Parathyroid adenoma (tissue), 2 donors: ENCODE data around the gene CLASP1.
A peak's percentile ranks its signal among the peaks of the same experiment; 100 is the strongest.

Experiments used
- H2AFZ ChIP-seq: fragments of 300-600 bp; sonication (generic); one replicate; pipeline ENCODE4 v1.7.0; 2017; ENCODE audit warnings: antibody characterized with exemption, mild to moderate bottlenecking
- H3K27ac ChIP-seq: fragments of 300-600 bp; sonication (generic); one replicate; pipeline ENCODE4 v1.7.0; 2017
- H3K27me3 ChIP-seq: fragments of 300-600 bp; sonication (generic); one replicate; pipeline ENCODE4 v1.7.0; 2017; ENCODE audit warnings: low read length; ENCODE audit not compliant: control insufficient read depth, insufficient read depth
- H3K36me3 ChIP-seq: fragments of 300-600 bp; sonication (generic); one replicate; pipeline ENCODE4 v1.7.0; 2017; ENCODE audit warnings: low read length; ENCODE audit not compliant: control insufficient read depth, insufficient read depth
- H3K4me1 ChIP-seq: fragments of 300-600 bp; sonication (generic); one replicate; pipeline ENCODE4 v1.7.0; 2017; ENCODE audit warnings: control low read depth
- H3K4me2 ChIP-seq: fragments of 300-600 bp; sonication (generic); one replicate; pipeline ENCODE4 v1.7.0; 2017; ENCODE audit warnings: low read length
- H3K4me3 ChIP-seq: fragments of 300-600 bp; sonication (generic); one replicate; pipeline ENCODE4 v1.7.0; 2017; ENCODE audit warnings: low read depth, low read length
- H3K79me2 ChIP-seq: fragments of 300-600 bp; sonication (generic); one replicate; pipeline ENCODE4 v1.7.0; 2017; ENCODE audit warnings: control low read depth
- H3K9ac ChIP-seq: fragments of 300-600 bp; sonication (generic); one replicate; pipeline ENCODE4 v1.7.0; 2017; ENCODE audit warnings: mild to moderate bottlenecking
- H3K9me3 ChIP-seq: fragments of 300-600 bp; sonication (generic); one replicate; pipeline ENCODE4 v1.7.0; 2017; ENCODE audit warnings: low read length; ENCODE audit not compliant: control insufficient read depth
- CTCF ChIP-seq: fragments of 300-600 bp; sonication (generic); IDR thresholded peaks from one replicate; pipeline ENCODE4 v1.7.0; 2017; ENCODE audit warnings: antibody characterized with exemption, mild to moderate bottlenecking
- donor health status: primary hyperparathyroidism.

Gene CLASP1

GRCh38 chr2:121599963-121600651, 49.2 kb downstream of the CLASP1 start:
- Histone ChIP-seq H3K4me3 (no peak overlapping the region), H2AFZ (no peak overlapping the region), H3K4me2 (no peak overlapping the region), H3K9ac (no peak overlapping the region), H3K27me3 (no peaks in the 10 kb centered on the region), H3K36me3 (no peaks in the 10 kb centered on the region), H3K9me3 (no peaks in the 10 kb centered on the region), H3K4me1 (no peaks in the 10 kb centered on the region), H3K27ac (no peak overlapping the region), H3K79me2 (peaks cover 19% of the 10 kb centered on the region)
- TF ChIP-seq CTCF, result no peak

GRCh38 chr2:121598087-121598486, 51.2 kb downstream of the CLASP1 start:
- Histone ChIP-seq H3K4me1 (no peaks in the 10 kb centered on the region), H3K36me3 (no peaks in the 10 kb centered on the region), H3K9me3 (no peaks in the 10 kb centered on the region), H3K27ac (no peak overlapping the region), H2AFZ (no peak overlapping the region), H3K9ac (no peak overlapping the region), H3K79me2 (peaks cover 26% of the 10 kb centered on the region), H3K27me3 (no peaks in the 10 kb centered on the region), H3K4me3 (no peak overlapping the region), H3K4me2 (no peak overlapping the region)
- TF ChIP-seq CTCF, result no peak

GRCh38 chr2:121596221-121597080, 52.8 kb downstream of the CLASP1 start:
- no peaks in the 10 kb centered on the region for H3K36me3 ChIP-seq
- peak overlapping the region; percentile 17 for H3K4me3 ChIP-seq
- no peaks in the 10 kb centered on the region for H3K27me3 ChIP-seq
- H3K4me1 ChIP-seq, result no peaks in the 10 kb centered on the region
- no peak overlapping the region for H3K27ac ChIP-seq
- H3K79me2 ChIP-seq, result peaks cover 27% of the 10 kb centered on the region
- H2AFZ ChIP-seq, result no peak overlapping the region
- no peak overlapping the region for H3K9ac ChIP-seq
- H3K9me3 ChIP-seq, result no peaks in the 10 kb centered on the region
- H3K4me2 ChIP-seq, result no peak overlapping the region
- TF ChIP-seq CTCF, result peak; percentile 64

GRCh38 chr2:121595012-121595891, 54.0 kb downstream of the CLASP1 start:
- TF ChIP-seq CTCF, result no peak
- Histone ChIP-seq H3K27me3 (no peaks in the 10 kb centered on the region), H3K4me2 (no peak overlapping the region), H3K27ac (no peak overlapping the region), H3K9me3 (no peaks in the 10 kb centered on the region), H3K36me3 (no peaks in the 10 kb centered on the region), H3K4me3 (no peak overlapping the region), H3K9ac (no peak overlapping the region), H3K79me2 (peaks cover 22% of the 10 kb centered on the region), H2AFZ (no peak overlapping the region), H3K4me1 (no peaks in the 10 kb centered on the region)
